T-cell (primary cell): ENCODE results near the gene VPS16. TPM values are rescaled to one million over a fixed set of nuclear protein-coding genes. Genes with fewer than 3 reads are reported as not detected.
A peak's percentile ranks its signal among the peaks of the same experiment; 100 is the strongest.
"Not testable (repeated sequence)": the region's sequence is repeated elsewhere in the genome, so short reads cannot be mapped to it uniquely, and the experiment has no call there.

Experiments used
- ATAC-seq, 4 experiments: fragments of 200-7000 bp in 3 of 4; fragments of 150-1000 bp in 1 of 4; cut with Tn5 transposase; replicated peaks in 1 of 4; 1 replicate in 3 of 4; 2 replicates in 1 of 4; pipeline ENCODE4 v1.10.0; 2021; ENCODE audit warnings: moderate library complexity in 3 of 4, mild to moderate bottlenecking in 2 of 4, moderate number of reproducible peaks in 1 of 4
- CTCF ChIA-PET, 2 donors: fragments of 300-600 bp; sonication (Branson Sonifier 250); formaldehyde crosslinking; loops; one replicate each; lab custom pipeline; 2022; ENCODE audit warnings: antibody characterized with exemption in 2 of 2; lab: Charles Lee
- POLR2A ChIA-PET, 2 donors: fragments of 300-600 bp; sonication (Branson Sonifier 250); formaldehyde crosslinking; loops; one replicate each; lab custom pipeline; 2022; ENCODE audit warnings: antibody characterized with exemption in 2 of 2; lab: Charles Lee
- DNase-seq, 35 experiments: peaks; one replicate each; pipeline versions ENCODE4 v3.0.0 to v3.0.0-alpha.2; 2013 to 2023
- H3K27ac ChIP-seq: one replicate; pipeline ENCODE4 v1.5.1; 2013; ENCODE audit warnings: low read length
- H3K27me3 ChIP-seq, 2 experiments: replicated peaks in 1 of 2; 1 replicate in 1 of 2; 2 replicates in 1 of 2; pipeline versions ENCODE4 v1.6.1 to v1.7.0; 2013; ENCODE audit warnings: low read length in 1 of 2, mixed read lengths in 1 of 2; ENCODE audit not compliant: control insufficient read depth in 2 of 2, insufficient read depth in 2 of 2; ENCODE audit errors: extremely low read depth in 1 of 2
- H3K36me3 ChIP-seq, 2 donors: 1 replicate in 1 of 2; 2 replicates in 1 of 2; pipeline versions ENCODE4 v1.6.1 to v1.7.0; 2013; ENCODE audit warnings: low read length in 1 of 2; ENCODE audit not compliant: control insufficient read depth in 2 of 2, insufficient read depth in 1 of 2; ENCODE audit errors: extremely low read depth in 1 of 2
- H3K4me1 ChIP-seq, 2 experiments: 1 replicate in 1 of 2; 2 replicates in 1 of 2; pipeline versions ENCODE4 v1.6.1 to v1.7.0; 2013; ENCODE audit warnings: low read length in 2 of 2, mixed read lengths in 1 of 2; ENCODE audit not compliant: insufficient read depth in 2 of 2, control insufficient read depth in 1 of 2; ENCODE audit errors: extremely low read depth in 1 of 2
- H3K4me3 ChIP-seq, 2 donors: 1 replicate in 1 of 2; 2 replicates in 1 of 2; pipeline versions ENCODE4 v1.5.1 to v1.7.0; 2013; ENCODE audit warnings: mild to moderate bottlenecking in 2 of 2, low read length in 1 of 2, moderate library complexity in 1 of 2; ENCODE audit not compliant: control insufficient read depth in 1 of 2; ENCODE audit errors: extremely low read depth in 1 of 2
- H3K9me3 ChIP-seq: 2 replicates; pipeline ENCODE4 v1.7.0; 2013
- H3K27ac Mint-ChIP-seq, 2 donors: one replicate each; pipeline ENCODE4 v1.8.0; 2020 to 2021; ENCODE audit warnings: mild to moderate bottlenecking in 2 of 2, mixed read lengths in 2 of 2
- H3K27me3 Mint-ChIP-seq, 2 donors: one replicate each; pipeline ENCODE4 v1.8.0; 2021 to 2022; ENCODE audit warnings: mixed read lengths in 2 of 2
- H3K36me3 Mint-ChIP-seq: one replicate; pipeline ENCODE4 v1.8.0; 2021; ENCODE audit warnings: mixed read lengths
- H3K4me1 Mint-ChIP-seq, 3 donors: one replicate each; pipeline ENCODE4 v1.8.0; 2020 to 2022; ENCODE audit warnings: mixed read lengths in 3 of 3, mild to moderate bottlenecking in 1 of 3
- H3K4me3 Mint-ChIP-seq, 3 donors: one replicate each; pipeline ENCODE4 v1.8.0; 2020 to 2022; ENCODE audit warnings: mild to moderate bottlenecking in 3 of 3, mixed read lengths in 3 of 3, moderate library complexity in 3 of 3
- H3K9me3 Mint-ChIP-seq, 3 donors: one replicate each; pipeline ENCODE4 v1.8.0; 2020 to 2022; ENCODE audit warnings: mixed read lengths in 3 of 3
- WGBS: methylation state at CpG from one replicate; pipeline ENCODE4 v1.1.5; 2013; ENCODE audit warnings: missing lambda C conversion rate; ENCODE audit not compliant: insufficient coverage; 5-methylcytosine and 5-hydroxymethylcytosine counted together
- total RNA-seq, 35 experiments: library from RNA in 6 of 35; stranded (reverse) in 6 of 35; fragments of 120-200 nt in 1 of 35; gene quantifications; one replicate each; pipeline versions ENCODE4 v1.2.1 to v1.2.4 and lab custom pipeline; 2013 to 2026

VPS16 gene
- total RNA-seq, 5 donors from 2014 or later (not counting 1 experiment from before 2014, with no cell fraction given) = 44.5 to 72.2 (median 68.2) TPM

DNA sequence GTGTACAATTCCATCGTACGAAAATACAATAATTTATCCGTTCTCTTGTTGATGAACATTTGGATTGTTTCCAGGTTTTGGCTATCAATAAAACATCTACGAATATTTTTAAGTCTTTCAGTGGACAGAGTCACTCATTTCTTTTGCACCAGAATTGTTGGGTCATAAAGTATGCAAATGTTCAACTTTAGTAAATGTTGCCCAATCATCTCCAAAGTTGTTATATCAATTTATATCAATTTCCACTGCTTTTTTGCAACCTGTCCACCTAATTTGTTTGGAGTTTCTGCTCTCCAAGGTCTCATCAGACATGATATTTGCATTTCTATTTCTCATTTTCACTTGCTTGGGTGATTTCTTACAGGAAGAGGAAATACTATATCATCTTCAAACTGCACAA, 13.9 kb upstream of the VPS16 start:
- POLR2A ChIA-PET = interaction anchor here in 1 of 2 donors (0.7 kb wide), 1 partner anchor 109 kb away, joined by 6 read pairs; no protein-coding TSS in a partner anchor

GRCh38 chr20:2829376-2829775, 11.2 kb upstream of the VPS16 start:
- Mint-ChIP-seq H3K36me3 (no peaks in the 10 kb centered on the region), H3K27ac (no peak overlapping the region), H3K9me3 (no peaks in the 10 kb centered on the region), H3K4me3 (no peak overlapping the region), H3K4me1 (peaks cover 16 to 20% (median 19%) of the 10 kb centered on the region in 3 donors), H3K27me3 (peaks cover 19% of the 10 kb centered on the region in 2 donors)
- Histone ChIP-seq H3K4me1 (peaks cover 5 to 11% of the 10 kb centered on the region in 2 experiments), H3K27me3 (no peaks in the 10 kb centered on the region), H3K27ac (no peak overlapping the region), H3K36me3 (no peaks in the 10 kb centered on the region), H3K4me3 (no peak overlapping the region), H3K9me3 (no peaks in the 10 kb centered on the region)
- no peak for DNase-seq
- CTCF ChIA-PET = no interaction called here
- no peak for ATAC-seq
- 100% methylated on average over 1 of the region's 6 CpGs for WGBS
- POLR2A ChIA-PET = no interaction called here

More for the DNA sequence above, 13.9 kb upstream of the VPS16 start:
- Mint-ChIP-seq H3K4me3 (peak overlapping the region in 1 of 3 donors; percentile 68), H3K36me3 (no peaks in the 10 kb centered on the region), H3K9me3 (no peaks in the 10 kb centered on the region), H3K27me3 (peaks cover 20 to 21% of the 10 kb centered on the region in 2 donors), H3K4me1 (peaks cover 20 to 27% (median 21%) of the 10 kb centered on the region in 3 donors), H3K27ac (no peak overlapping the region)
- CTCF ChIA-PET = no interaction called here
- no peak overlapping the region for H3K4me3 ChIP-seq
- no peak overlapping the region for H3K27ac ChIP-seq
- H3K36me3 ChIP-seq = no peaks in the 10 kb centered on the region
- WGBS = no CpG with 5 or more reads among the region's 4 CpGs
- H3K27me3 ChIP-seq = no peaks in the 10 kb centered on the region
- no peaks in the 10 kb centered on the region for H3K9me3 ChIP-seq
- ATAC-seq (no peak), DNase-seq (no peak)
- peaks cover 12 to 15% of the 10 kb centered on the region in 2 experiments for H3K4me1 ChIP-seq

DNA sequence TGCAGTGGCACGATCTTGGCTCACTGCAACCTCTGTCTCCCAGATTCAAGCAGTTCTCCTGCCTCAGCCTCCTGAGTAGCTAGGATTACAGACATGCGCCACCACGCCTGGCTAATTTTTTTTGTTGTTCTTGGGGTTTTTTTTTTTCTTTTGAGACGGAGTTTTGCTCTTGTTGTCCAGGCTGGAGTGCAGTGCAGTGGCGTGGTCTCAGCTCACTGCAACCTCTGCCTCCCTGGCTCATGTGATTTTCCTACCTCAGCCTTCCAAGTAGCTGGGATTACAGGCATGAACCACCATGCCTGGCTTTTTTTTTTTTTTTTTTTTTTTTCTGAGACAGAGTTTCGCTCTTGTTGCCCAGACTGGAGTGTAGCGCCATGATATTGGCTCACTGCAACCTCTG, 9.3 kb upstream of the VPS16 start:
- H3K9me3 ChIP-seq, DNase-seq, H3K4me3 Mint-ChIP-seq, H3K9me3 Mint-ChIP-seq, H3K27me3 ChIP-seq, ATAC-seq, H3K4me1 ChIP-seq, POLR2A ChIA-PET, H3K36me3 Mint-ChIP-seq, H3K27ac Mint-ChIP-seq, H3K36me3 ChIP-seq, H3K27ac ChIP-seq, H3K4me3 ChIP-seq: not testable (repeated sequence)
- 100% methylated on average over 3 of the region's 7 CpGs for WGBS
- peaks cover 14 to 15% of the 10 kb centered on the region in 2 donors for H3K27me3 Mint-ChIP-seq
- peaks cover 10 to 13% (median 12%) of the 10 kb centered on the region in 3 donors for H3K4me1 Mint-ChIP-seq
- CTCF ChIA-PET = interaction anchor here in 1 of 2 donors (0.6 to 0.7 kb wide), 2 partner anchors 20 to 40 kb away, joined by 6 to 8 read pairs; no protein-coding TSS in a partner anchor

GRCh38 chr20:2833761-2834160, 6.8 kb upstream of the VPS16 start:
- CTCF ChIA-PET = no interaction called here
- peaks cover 0 to 14% (median 6%) of the 10 kb centered on the region in 3 donors for H3K4me1 Mint-ChIP-seq
- Histone ChIP-seq H3K4me3 (no peak overlapping the region), H3K9me3 (no peaks in the 10 kb centered on the region), H3K36me3 (peaks cover 0 to 12% of the 10 kb centered on the region in 2 donors), H3K4me1 (peaks cover 0 to 5% of the 10 kb centered on the region in 2 experiments), H3K27ac (no peak overlapping the region), H3K27me3 (no peaks in the 10 kb centered on the region)
- H3K36me3 Mint-ChIP-seq = peaks cover 15% of the 10 kb centered on the region
- POLR2A ChIA-PET = no interaction called here
- H3K4me3 Mint-ChIP-seq = no peak overlapping the region
- ATAC-seq = no peak
- WGBS = no CpG with 5 or more reads among the region's 1 CpG
- no peaks in the 10 kb centered on the region for H3K9me3 Mint-ChIP-seq
- H3K27ac Mint-ChIP-seq = no peak overlapping the region
- DNase-seq = no peak
- H3K27me3 Mint-ChIP-seq = peaks cover 0 to 3% of the 10 kb centered on the region in 2 donors

- no peaks in the 10 kb centered on the region for H3K9me3 Mint-ChIP-seq
- H3K27me3 Mint-ChIP-seq = no peaks in the 10 kb centered on the region
- peaks cover 0 to 12% of the 10 kb centered on the region in 2 donors for H3K36me3 ChIP-seq
- CTCF ChIA-PET = no interaction called here
- no peak overlapping the region for H3K4me3 ChIP-seq
- 100% methylated on average over 1 of the region's 14 CpGs for WGBS
- ATAC-seq = no peak
- H3K4me1 Mint-ChIP-seq = peaks cover 6 to 20% (median 12%) of the 10 kb centered on the region in 3 donors
- H3K9me3 ChIP-seq = no peaks in the 10 kb centered on the region
- H3K36me3 Mint-ChIP-seq = peaks cover 15% of the 10 kb centered on the region
- no peaks in the 10 kb centered on the region for H3K27me3 ChIP-seq
- no peak overlapping the region for H3K27ac ChIP-seq
- H3K27ac Mint-ChIP-seq = no peak overlapping the region
- H3K4me3 Mint-ChIP-seq = no peak overlapping the region
- POLR2A ChIA-PET = no interaction called here
- peaks cover 0 to 13% of the 10 kb centered on the region in 2 experiments for H3K4me1 ChIP-seq
- DNase-seq = no peak
Measured at GRCh38 chr20:2834401-2835110, 6.0 kb upstream of the VPS16 start.

GRCh38 chr20:2835331-2835796, 5.2 kb upstream of the VPS16 start:
- ATAC-seq (no peak), DNase-seq (no peak)
- Histone ChIP-seq H3K27ac (no peak overlapping the region), H3K27me3 (no peaks in the 10 kb centered on the region), H3K36me3 (peaks cover 0 to 12% of the 10 kb centered on the region in 2 donors), H3K9me3 (no peaks in the 10 kb centered on the region), H3K4me3 (no peak overlapping the region), H3K4me1 (peaks cover 0 to 21% of the 10 kb centered on the region in 2 experiments)
- Mint-ChIP-seq H3K27me3 (no peaks in the 10 kb centered on the region), H3K9me3 (no peaks in the 10 kb centered on the region), H3K4me1 (peaks cover 8 to 22% (median 15%) of the 10 kb centered on the region in 3 donors), H3K4me3 (no peak overlapping the region), H3K36me3 (peaks cover 15% of the 10 kb centered on the region), H3K27ac (no peak overlapping the region)
- CTCF ChIA-PET = interaction anchor here in 1 of 2 donors (0.9 kb wide), 1 partner anchor 8 kb away, joined by 3 read pairs; no protein-coding TSS in a partner anchor
- 100% methylated on average over 2 of the region's 6 CpGs for WGBS
- POLR2A ChIA-PET = no interaction called here
